T47D (cell line): ENCODE data around the gene RPS8.
"Not testable (repeated sequence)": the region's sequence is repeated elsewhere in the genome, so short reads cannot be mapped to it uniquely, and the experiment has no call there.

Experiments
- DNase-seq, 2 experiments: peaks; one replicate each; pipeline versions ENCODE4 v3.0.0 to v3.0.0-alpha.2; 2011 to 2012; ENCODE audit warnings: low read depth in 1 of 2, low spot score in 1 of 2
- JUND ChIP-seq: IDR thresholded peaks from 2 replicates; pipeline ENCODE4 v1.6.1; 2012; ENCODE audit warnings: low read depth
- in situ Hi-C: cut with HindIII; loops from 2 replicates; pipeline ENCODE4 v1.10.0; 2016; ENCODE audit warnings: low sequenced_read_pairs, low pct_unique_long_range_greater_than_20kb

RPS8 gene

GRCh38 chr1:44821240-44821715 is 45.9 kb downstream of the RPS8 start:
- no peak for TF ChIP-seq JUND
- DNase-seq, result no peak
- in situ Hi-C loops, result no loop called here

- in situ Hi-C loops, result no loop called here
- no peak for DNase-seq
- TF ChIP-seq JUND, result no peak
These were observed 46.9 kb downstream of the RPS8 start for GRCh38 chr1:44822131-44822701.

GRCh38 chr1:44822981-44823451 is 47.7 kb downstream of the RPS8 start:
- no peak for DNase-seq
- in situ Hi-C loops, result no loop called here
- no peak for TF ChIP-seq JUND

GRCh38 chr1:44824392-44824791 is 49.1 kb downstream of the RPS8 start:
- in situ Hi-C loops, result not testable (repeated sequence)

GRCh38 chr1:44826375-44827196 is 51.2 kb downstream of the RPS8 start:
- in situ Hi-C loops, result no loop called here
- no peak for DNase-seq
- no peak for TF ChIP-seq JUND

More at GRCh38 chr1:44824392-44824791, 49.1 kb downstream of the RPS8 start:
- DNase-seq, result not testable (repeated sequence)

- in situ Hi-C loops, result no loop called here
- no peak for TF ChIP-seq JUND
- no peak for DNase-seq
These were observed 52.1 kb downstream of the RPS8 start for GRCh38 chr1:44827197-44828002.

- DNase-seq, result no peak
- no peak for TF ChIP-seq JUND
- in situ Hi-C loops, result no loop called here
These were observed 52.8 kb downstream of the RPS8 start for GRCh38 chr1:44828003-44828651.
